ENCODE measurements around the gene MED27.

GRCh38 chr9:131845305-131846298 lies 234.1 kb downstream of the MED27 start:
- TF ChIP-seq CTCF (IDR thresholded peaks at IDR 0.05; ENCODE audit: borderline replicate concordance, extremely low read depth, low read length, poor library complexity, severe bottlenecking) (no peak), EZH2 (IDR thresholded peaks at IDR 0.05; ENCODE audit: borderline replicate concordance, low read depth, low read length, severe bottlenecking) (no peak)

Measured in DND-41 (cell line).